NCI-H2227 (cell line): ENCODE measurements around the gene MAD1L1.

Experiments used
- DNase-seq: peaks from one replicate; lab custom pipeline; 2025; ENCODE audit not compliant: unreplicated experiment; lab: John Stamatoyannopoulos, UW

The MAD1L1 gene

DNA sequence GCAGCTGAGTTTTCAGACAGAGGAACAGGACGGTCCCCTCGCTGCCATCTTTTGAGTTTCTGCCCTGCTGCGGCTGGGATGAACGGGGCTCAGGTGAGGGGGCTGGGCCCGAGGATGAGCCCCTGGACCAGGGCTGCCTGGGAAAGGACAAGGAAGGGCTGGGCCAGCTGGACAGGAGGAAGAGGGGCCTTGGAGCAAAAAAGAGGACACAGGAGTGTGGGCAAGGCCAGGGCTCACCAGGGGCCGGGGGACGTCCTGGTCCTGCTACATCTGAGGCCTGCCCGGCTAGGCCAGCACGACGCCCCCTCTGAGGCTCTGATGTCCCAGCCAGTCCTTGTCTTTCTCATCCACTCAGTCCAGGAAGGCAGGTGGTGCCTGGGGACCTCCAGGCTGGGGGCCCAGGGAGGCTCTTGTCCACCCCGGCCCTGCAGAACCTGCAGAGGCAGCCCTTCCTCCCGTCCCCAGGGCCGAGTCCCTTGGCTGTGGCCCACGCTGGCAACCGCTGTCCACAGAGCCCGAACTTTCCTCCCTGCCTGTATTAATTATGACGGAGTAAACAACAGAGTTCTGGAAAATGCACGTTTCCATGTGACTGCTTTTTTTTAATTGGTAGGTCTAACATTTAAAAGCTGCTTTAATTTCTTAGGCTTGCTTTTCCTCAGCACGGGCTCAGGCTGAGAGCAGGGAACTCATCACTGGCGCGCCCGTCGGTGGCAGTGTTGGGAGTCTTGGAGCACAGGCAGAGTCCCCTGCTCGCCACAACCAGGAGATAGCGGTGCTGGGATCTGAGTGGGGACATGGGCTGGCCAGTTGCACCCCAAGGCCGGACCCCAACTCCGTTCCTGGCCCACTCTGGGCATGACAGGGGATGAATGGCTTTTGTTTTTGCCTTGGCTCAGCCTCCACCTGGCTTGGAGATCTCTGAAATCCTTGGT is 375.0 kb downstream of the MAD1L1 start:
- DNase-seq, result no peak

- DNase-seq, result no peak
Measured at GRCh38 chr7:1856888-1857441, 375.8 kb downstream of the MAD1L1 start.

DNA sequence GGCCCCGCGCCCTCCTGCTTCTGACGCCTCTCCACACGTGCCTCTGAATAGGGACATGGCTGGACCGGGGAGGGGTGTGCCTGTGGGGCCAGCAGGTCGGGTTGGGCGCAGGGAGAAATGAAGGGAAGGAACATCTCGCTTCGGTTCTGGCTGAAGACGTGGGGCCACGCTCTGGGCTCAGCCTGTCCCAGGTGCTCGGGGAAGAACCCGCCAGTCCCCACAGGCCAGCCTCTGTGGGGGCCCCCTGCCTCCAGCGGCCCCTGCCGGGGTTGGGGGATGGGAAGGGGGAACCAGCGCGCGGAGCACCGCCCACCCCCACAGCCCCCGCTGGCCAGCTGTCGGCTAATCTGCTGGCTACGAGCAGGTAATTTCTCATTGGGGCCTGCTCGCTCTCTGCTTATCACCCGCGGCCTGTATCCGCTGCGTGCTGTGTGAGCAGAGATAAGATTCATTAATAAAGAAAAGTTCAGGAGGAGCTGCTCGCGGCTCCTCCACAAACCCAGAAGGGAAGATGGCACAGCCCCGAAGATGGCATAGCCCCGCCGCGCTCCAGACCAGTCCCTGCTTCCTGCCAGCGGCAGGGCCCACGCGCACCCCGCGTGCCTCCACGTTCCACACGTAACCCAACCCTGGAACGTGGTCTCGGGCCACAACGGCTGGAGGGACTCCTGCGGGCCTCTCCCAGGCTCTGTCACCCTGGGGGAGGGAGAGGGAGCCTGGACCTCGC is 376.4 kb downstream of the MAD1L1 start:
- DNase-seq, result no peak

- no peak for DNase-seq
Measured at GRCh38 chr7:1855725-1856160, 377.0 kb downstream of the MAD1L1 start.

DNA sequence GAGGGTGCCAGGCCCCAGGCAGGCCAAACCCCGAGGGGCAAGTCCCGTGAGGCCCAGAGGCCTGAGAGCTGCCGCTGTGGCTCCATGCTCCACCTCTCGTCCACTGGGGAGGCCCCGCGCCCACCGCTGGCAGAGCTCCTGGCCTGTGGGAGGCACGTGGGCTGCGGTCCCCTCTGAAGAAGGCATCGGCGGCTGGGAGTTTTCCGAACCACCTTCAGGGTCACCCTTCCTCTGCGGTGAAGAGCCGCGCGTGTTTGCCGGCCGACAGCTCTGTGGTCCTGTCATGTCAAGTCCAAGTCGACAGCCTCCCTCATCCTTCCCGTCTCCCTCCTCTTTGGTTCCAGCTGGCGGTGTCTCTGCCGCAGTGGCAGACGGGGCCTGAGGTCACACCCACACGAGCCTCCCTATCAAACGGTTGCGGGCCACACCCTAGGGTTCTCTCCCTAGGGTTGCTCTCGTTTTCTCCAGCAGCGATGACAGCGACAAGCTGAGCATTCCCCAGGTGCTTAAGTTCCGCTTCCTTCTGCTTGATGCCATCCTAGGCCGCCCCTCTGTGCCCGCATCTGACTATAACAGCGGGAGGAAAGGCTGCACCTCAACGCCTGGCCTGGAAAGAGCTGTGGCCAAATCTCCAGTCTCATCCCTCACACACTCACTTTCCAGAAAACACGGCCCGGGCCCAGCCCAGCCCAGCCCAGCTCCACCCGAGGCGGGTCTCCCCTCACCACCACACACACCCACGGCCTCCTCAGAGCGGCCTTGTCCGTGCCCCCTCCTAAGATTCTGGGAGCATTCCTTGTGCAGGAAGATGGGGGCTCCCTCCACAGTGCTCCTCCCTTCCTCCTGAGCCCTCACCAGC is 377.6 kb downstream of the MAD1L1 start:
- DNase-seq, result no peak

DNA sequence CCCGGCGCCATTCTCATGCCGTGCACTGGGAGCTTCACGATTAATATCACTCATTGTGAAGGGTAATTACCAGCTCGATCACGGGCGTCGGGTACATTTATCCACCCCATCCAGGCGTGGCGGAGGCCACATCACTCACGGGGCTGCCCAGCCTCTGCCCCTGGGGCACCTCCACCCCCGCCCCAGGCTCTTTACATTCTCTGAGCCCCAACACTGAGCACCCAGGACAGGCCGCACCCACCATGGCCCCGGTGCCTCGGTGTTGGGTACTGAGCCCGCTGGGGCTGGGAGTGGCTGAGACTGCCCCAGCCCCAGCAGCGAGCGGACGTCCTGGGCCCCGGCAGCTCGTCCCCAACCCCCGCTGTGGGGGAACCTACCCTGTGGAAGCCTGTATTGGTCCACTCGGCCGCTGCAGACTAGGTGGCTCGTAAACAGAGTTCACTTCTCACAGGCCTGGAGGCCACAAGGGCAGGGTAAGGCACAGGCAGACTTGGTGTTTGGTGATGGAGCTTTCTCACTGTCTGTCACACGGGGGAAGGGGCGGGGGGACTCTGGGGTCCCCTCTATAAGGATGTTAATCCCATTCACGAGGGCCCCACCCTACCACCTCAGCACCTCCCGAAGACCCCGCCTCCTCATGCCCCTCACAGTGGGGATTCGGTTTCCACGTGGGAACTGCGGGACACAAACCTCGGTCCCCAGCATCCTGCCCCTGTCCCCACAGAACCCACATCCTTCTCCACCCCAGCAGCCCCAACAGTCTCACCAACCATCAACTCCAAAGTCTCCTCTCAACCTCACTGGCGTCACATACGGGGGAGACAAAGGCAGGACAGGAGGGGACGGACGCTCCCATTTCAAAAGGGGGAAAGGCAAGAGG is 378.5 kb downstream of the MAD1L1 start:
- peak; percentile 58 for DNase-seq

DNA sequence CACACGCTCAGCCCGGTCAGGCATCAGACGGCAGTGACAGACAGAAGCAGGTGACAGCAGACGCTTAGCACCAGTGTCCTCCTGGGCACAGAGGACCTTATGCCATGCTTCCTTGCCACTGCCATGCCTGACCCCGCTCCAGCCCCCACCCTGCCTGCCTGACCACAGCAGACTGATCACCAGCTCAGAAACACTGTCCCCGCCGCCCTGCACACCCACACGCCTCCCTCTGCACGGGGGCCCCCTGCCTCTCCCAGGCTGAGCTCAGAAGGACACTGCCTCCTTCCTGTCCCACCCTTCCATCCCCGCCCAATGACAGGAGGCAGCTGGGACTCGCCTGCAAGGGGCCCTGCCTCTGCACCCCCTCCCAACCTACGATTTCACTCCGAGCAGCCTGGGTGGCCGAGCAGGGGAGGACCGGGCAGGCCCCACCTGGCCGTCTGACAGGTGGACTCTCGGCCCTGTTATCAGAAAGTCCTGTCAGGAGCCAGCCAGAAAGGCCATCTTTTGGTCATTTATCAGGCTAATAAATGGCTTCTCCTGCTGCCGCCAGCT is 379.2 kb downstream of the MAD1L1 start:
- peak; percentile 58 for DNase-seq

DNA sequence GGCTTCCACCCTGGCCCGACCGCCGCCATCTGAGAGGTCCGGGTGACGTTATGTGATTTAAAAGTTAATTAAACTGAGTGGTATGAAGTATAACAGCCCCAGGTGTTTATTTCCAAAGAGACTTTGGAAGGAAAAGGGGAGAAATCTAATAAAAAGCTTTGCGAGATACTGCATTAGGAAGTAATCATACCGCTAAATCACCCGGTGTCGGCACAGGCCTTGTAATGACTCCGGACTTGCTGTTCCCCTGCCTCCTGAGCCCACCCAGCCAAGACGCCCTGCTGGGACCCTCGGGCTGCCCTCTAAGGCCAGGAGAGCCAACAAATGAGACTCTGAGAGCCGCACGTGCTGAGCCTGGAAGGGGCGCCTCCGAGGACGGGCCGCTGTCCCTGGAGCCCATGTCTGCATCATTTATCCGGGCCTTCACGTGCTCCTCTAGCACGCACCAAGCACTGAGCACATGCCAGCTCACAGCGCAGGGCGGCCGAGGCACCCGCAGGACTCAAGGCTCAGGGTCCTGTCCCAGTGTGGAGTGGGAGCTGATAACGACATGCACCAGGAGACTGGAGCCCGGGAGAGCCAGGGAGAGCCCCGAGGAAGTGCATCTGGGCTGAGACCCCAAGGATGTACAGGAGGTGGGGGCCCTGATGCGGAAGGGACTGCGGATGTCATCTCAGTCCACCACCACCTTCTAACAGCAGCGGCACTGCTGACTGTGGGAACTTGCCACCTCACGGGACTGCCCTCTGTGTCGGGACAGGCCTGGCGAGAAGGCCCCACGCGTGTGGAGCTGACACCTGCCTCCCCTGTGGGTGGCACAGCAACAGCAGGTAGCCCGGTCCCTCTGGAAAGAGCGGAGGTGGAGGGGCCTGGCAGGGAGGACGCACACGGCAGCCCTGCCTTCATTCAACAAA is 380.0 kb downstream of the MAD1L1 start:
- DNase-seq, result no peak

GRCh38 chr7:1851721-1852516 is 380.8 kb downstream of the MAD1L1 start:
- DNase-seq, result no peak

DNA sequence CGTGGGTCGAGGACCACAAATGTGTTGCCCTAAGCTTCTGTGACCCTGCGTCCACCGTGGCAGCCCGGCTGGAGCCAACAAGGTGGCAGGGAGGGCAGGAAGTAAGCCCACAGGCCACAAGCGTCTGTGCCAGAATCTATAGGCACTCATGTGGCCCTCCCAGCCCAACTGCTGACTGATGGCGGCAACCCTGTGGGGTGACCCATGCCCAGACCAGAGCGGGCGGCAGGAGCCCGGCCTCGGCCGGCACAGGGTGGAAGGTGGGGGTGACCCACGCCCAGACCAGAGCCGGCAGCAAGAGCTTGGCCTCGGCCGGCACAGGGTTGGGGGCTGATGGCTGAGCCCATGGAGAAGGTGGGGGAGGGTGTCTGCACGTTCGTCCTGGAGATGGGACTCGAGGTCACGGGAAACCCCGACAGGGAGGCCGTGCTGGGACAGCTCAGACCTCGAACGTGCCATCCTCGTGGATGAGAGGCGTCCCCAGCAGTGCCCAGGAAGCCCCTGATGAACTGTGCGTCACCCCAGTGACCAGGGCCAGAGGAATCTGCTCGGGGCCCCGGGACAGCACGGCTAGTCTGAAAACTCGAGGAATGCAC is 381.7 kb downstream of the MAD1L1 start:
- DNase-seq, result no peak

DNA sequence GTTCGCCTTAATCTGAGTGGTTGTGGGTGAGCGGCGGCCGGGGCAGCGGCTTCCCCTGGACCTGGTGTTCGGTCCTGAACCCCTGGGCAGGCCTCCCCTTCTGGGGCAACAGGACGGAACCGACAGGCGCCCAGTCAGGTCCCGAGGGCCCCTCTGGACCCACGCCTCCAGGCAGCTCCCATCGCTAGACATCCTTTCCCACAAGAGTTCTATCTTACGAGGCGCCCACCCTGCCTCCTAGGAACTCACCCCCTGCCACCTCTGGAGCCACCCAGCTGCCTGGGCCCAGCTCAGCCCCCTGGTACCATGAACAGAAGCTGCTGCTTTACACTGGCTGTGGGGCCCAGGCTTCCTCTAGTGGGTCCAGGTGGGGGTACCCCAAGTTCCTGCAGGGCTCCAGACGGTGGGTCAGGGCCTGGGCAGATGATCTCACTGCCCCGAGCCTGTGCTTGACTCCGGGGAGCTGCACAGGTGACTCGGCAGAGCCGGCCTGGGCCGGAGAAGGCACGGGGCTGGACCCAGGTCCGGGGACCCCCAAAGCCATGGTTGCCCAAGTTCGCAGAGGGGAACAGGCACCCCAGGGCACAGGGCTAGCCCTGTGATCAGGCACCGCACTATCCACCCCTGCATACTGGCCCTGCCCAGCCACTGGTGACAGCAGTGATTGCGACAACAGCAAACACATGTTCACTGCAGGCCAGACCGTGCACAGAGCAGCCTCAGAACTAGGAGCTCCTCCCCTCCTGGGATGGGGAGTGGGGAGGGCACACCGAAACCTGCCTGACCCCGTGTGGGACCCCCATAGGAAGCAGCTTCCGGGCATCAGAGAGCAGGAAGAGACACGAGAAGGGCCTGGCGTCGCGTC is 382.4 kb downstream of the MAD1L1 start:
- DNase-seq, result no peak

- no peak for DNase-seq
Measured at GRCh38 chr7:1849351-1850041, 383.2 kb downstream of the MAD1L1 start.

GRCh38 chr7:1848911-1849311 is 383.8 kb downstream of the MAD1L1 start:
- peak; percentile 20 for DNase-seq

DNA sequence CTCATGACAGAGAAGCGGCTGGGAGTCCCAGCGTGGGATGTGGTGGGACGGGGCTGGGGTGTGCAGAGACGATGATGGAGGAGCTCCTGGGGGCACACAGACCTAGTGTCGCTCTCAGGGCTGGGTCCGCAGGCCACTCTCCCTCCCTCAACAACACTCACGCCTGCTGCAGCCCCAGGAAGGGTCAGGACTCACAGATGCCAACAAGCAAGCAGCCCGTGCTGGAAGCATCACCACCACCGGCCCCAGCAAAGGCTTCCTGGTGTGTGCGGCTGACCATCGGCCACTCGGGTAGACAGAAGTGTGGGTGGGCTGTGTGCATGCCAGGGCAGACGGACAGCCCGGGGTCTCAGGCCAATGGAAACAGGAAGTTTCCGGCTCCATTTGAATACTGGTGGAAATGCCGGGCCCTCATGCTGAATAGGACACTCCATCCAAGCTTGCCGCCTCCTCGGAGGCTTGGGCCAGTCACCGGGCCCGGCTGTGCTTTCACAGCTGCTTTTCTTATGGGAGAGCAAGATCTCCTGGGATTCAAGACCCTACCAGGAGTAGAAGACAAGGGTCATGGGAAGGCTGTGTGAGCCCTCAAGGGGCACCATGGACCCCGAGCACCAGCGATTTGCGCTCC is 384.6 kb downstream of the MAD1L1 start:
- DNase-seq, result no peak

DNA sequence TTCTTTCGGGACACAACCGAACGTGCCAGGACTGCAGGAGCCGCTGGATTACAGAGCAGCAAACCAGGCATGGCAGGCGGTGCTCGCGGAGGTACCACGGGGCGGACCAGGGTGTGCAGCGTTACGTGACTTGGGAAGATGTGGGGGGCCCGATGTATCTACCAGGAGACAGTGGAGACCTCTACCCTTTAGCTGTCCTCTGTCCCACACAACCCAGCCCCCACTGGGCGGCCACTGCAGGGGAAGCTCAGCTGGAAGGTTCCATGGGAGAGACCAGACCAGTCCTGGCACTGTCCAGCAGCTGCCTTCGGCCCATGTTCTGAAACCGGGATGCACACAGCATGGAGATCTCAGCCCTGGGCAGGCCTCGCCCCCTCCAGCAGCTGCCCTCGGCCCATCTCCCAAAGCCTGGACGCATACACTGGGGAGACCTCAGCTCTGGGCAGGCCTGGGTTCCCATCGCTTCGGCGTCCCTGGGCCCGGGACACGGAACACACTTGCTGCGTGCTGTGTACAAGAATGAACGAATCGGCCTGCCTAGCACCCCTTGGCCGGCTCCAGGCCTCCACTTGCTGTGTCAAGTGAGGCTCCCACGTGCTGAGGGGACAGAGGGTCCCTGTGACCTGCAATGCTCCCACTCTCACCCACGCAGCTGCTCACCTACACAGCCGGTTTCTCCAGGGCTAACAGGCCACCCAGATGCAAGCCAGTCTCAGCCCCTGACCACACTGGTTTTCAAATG is 385.3 kb downstream of the MAD1L1 start:
- DNase-seq, result no peak
